BE2C (cell line): ENCODE data around the gene GAS2L3.
A peak's percentile ranks its signal among the peaks of the same experiment; 100 is the strongest.

Experiments used
- DNase-seq: peaks from one replicate; pipeline ENCODE4 v3.0.0-alpha.2; 2020
- H3K27me3 ChIP-seq: fragments of 250-450 bp; sonication (Bioruptor Pico); 2 replicates; pipeline ENCODE4 v1.5.1; 2020; ENCODE audit warnings: mild to moderate bottlenecking
- H3K36me3 ChIP-seq: fragments of 250-450 bp; sonication (Bioruptor Pico); 2 replicates; pipeline ENCODE4 v1.5.1; 2020; ENCODE audit warnings: mild to moderate bottlenecking
- H3K4me1 ChIP-seq: fragments of 250-450 bp; sonication (Bioruptor Pico); 2 replicates; pipeline ENCODE4 v1.5.1; 2020
- H3K4me3 ChIP-seq: 2 replicates; pipeline ENCODE4 v1.5.1; 2011; ENCODE audit warnings: low read depth, low read length
- H3K9me3 ChIP-seq: fragments of 250-450 bp; sonication (Bioruptor Pico); 2 replicates; pipeline ENCODE4 v1.5.1; 2020
- CTCF ChIP-seq: IDR thresholded peaks from 2 replicates; pipeline ENCODE4 v1.5.1; 2012; ENCODE audit warnings: mild to moderate bottlenecking, low read depth, low read length

Gene GAS2L3

GRCh38 chr12:100534625-100535227 lies 38.8 kb upstream of the GAS2L3 start:
- DNase-seq: no peak
- peaks cover 14% of the 10 kb centered on the region for H3K4me1 ChIP-seq
- H3K9me3 ChIP-seq: no peaks in the 10 kb centered on the region
- no peak overlapping the region for H3K4me3 ChIP-seq
- peaks cover 21% of the 10 kb centered on the region for H3K27me3 ChIP-seq
- no peak for TF ChIP-seq CTCF
- H3K36me3 ChIP-seq: no peaks in the 10 kb centered on the region

GRCh38 chr12:100539202-100539601 lies 34.3 kb upstream of the GAS2L3 start:
- no peak for DNase-seq
- Histone ChIP-seq H3K4me1 (no peaks in the 10 kb centered on the region), H3K9me3 (no peaks in the 10 kb centered on the region), H3K27me3 (peaks cover 5% of the 10 kb centered on the region; the same call in 1 of the 2 replicates), H3K4me3 (no peak overlapping the region), H3K36me3 (no peaks in the 10 kb centered on the region)
- no peak for TF ChIP-seq CTCF

GRCh38 chr12:100544165-100544564 lies 29.3 kb upstream of the GAS2L3 start:
- no peaks in the 10 kb centered on the region for H3K36me3 ChIP-seq
- H3K4me1 ChIP-seq: no peaks in the 10 kb centered on the region
- H3K4me3 ChIP-seq: no peak overlapping the region
- TF ChIP-seq CTCF: no peak
- peaks cover 5% of the 10 kb centered on the region; the same call in 1 of the 2 replicates for H3K27me3 ChIP-seq
- DNase-seq: no peak
- H3K9me3 ChIP-seq: no peaks in the 10 kb centered on the region

- Histone ChIP-seq H3K4me1 (no peaks in the 10 kb centered on the region), H3K4me3 (no peak overlapping the region), H3K36me3 (no peaks in the 10 kb centered on the region), H3K27me3 (no peaks in the 10 kb centered on the region), H3K9me3 (no peaks in the 10 kb centered on the region)
- DNase-seq: no peak
- TF ChIP-seq CTCF: no peak
These were observed 28.4 kb upstream of the GAS2L3 start for GRCh38 chr12:100545092-100545491.

GRCh38 chr12:100553936-100554335 lies 19.5 kb upstream of the GAS2L3 start:
- no peaks in the 10 kb centered on the region for H3K9me3 ChIP-seq
- no peaks in the 10 kb centered on the region for H3K36me3 ChIP-seq
- no peak overlapping the region for H3K4me3 ChIP-seq
- no peak for TF ChIP-seq CTCF
- DNase-seq: no peak
- no peaks in the 10 kb centered on the region; the same call in 1 of the 2 replicates for H3K4me1 ChIP-seq
- H3K27me3 ChIP-seq: no peaks in the 10 kb centered on the region

- H3K4me3 ChIP-seq: no peak overlapping the region
- TF ChIP-seq CTCF: peak; percentile 99
- no peaks in the 10 kb centered on the region for H3K27me3 ChIP-seq
- H3K4me1 ChIP-seq: no peaks in the 10 kb centered on the region; the same call in 1 of the 2 replicates
- peak; percentile 54 for DNase-seq
- no peaks in the 10 kb centered on the region for H3K36me3 ChIP-seq
- no peaks in the 10 kb centered on the region for H3K9me3 ChIP-seq
These were observed 18.8 kb upstream of the GAS2L3 start for GRCh38 chr12:100554608-100555077.
